Measurements from ENCODE around the gene SETD2. TPM values are rescaled to one million over a fixed set of nuclear protein-coding genes. Genes with fewer than 3 reads are reported as not detected.

The SETD2 gene
- total and polyA plus RNA-seq, 9 of the 15 experiments (the other 6 are each of a cell fraction or from before 2014, with no cell fraction given), result 8.2 to 44.0 (median 33.6) TPM

DNA sequence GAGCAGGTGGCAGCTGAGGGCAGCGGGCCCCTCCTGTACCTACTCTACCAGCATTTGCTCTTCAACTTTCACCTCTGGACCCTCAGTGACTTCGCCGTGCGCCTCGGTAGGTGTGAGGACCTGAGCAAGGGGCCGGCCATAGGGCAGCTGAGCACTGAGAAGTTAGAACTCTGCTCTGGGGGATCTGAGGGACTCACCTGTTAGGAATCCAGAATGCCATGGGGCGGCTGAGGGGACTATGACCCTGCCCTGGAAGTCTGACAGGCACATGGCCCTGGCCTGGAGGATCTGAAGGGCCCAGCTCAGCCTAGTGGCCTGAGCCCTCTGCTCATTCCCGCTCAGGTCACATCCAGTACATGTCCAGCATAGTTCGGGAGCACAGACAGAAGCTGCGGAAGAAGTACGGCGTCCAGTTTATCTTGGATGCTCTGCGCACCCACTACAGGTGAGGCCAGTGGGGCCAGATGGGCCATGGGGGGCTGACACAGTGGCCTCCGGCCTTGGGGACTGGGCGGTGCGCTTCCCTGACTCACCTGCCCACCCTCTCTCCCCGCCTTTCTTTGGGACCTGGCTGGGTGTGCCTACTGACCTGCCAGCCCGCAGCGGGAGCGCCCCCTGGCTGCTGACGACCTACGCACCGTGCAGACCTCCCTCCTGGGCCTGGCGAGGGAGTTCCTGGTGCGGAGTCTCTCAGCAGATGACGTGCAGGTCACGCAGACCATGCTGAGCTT, 165.6 kb downstream of the SETD2 start (continued):
- TF ChIP-seq ZMIZ1 (IDR thresholded peaks at IDR 0.05; ENCODE audit: low read depth in 2 of 2, low read length in 2 of 2) (no peak), SRSF1 (IDR thresholded peaks at IDR 0.05; ENCODE audit: low read depth, low read length) (no peak), SAP30 (IDR thresholded peaks at IDR 0.05; ENCODE audit: borderline replicate concordance, insufficient read depth, low read depth, low read length, poor library complexity, severe bottlenecking) (no peak), CREB5 (CRISPR knock-in tag; IDR thresholded peaks at IDR 0.05) (no peak), HDAC8 (tag; IDR thresholded peaks at IDR 0.05) (no peak), GTF2F1 (IDR thresholded peaks at IDR 0.05; ENCODE audit: low read depth, low read length) (no peak), KLF1 (tag; IDR thresholded peaks at IDR 0.05) (no peak), L3MBTL2 (IDR thresholded peaks at IDR 0.05) (no peak), MYBL2 (IDR thresholded peaks at IDR 0.05; ENCODE audit: low read depth) (no peak), MYBL2 (CRISPR knock-in tag; IDR thresholded peaks at IDR 0.05; ENCODE audit: borderline replicate concordance) (no peak)
- TF ChIP-seq, protein P1, sequence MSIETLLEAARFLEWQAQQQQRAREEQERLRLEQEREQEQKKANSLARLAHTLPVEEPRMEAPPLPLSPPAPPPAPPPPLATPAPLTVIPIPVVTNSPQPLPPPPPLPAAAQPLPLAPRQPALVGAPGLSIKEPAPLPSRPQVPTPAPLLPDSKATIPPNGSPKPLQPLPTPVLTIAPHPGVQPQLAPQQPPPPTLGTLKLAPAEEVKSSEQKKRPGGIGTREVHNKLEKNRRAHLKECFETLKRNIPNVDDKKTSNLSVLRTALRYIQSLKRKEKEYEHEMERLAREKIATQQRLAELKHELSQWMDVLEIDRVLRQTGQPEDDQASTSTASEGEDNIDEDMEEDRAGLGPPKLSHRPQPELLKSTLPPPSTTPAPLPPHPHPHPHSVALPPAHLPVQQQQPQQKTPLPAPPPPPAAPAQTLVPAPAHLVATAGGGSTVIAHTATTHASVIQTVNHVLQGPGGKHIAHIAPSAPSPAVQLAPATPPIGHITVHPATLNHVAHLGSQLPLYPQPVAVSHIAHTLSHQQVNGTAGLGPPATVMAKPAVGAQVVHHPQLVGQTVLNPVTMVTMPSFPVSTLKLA (conservative IDR thresholded peaks at IDR 0.05), result no peak
- TF ChIP-seq, protein P2, sequence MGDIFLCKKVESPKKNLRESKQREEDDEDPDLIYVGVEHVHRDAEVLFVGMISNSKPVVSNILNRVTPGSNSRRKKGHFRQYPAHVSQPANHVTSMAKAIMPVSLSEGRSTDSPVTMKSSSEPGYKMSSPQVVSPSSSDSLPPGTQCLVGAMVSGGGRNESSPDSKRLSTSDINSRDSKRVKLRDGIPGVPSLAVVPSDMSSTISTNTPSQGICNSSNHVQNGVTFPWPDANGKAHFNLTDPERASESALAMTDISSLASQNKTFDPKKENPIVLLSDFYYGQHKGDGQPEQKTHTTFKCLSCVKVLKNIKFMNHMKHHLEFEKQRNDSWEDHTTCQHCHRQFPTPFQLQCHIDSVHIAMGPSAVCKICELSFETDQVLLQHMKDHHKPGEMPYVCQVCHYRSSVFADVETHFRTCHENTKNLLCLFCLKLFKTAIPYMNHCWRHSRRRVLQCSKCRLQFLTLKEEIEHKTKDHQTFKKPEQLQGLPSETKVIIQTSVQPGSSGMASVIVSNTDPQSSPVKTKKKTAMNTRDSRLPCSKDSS (IDR thresholded peaks at IDR 0.05; ENCODE audit: low read depth, partially characterized antibody), result no peak
- TF ChIP-seq, protein P3, sequence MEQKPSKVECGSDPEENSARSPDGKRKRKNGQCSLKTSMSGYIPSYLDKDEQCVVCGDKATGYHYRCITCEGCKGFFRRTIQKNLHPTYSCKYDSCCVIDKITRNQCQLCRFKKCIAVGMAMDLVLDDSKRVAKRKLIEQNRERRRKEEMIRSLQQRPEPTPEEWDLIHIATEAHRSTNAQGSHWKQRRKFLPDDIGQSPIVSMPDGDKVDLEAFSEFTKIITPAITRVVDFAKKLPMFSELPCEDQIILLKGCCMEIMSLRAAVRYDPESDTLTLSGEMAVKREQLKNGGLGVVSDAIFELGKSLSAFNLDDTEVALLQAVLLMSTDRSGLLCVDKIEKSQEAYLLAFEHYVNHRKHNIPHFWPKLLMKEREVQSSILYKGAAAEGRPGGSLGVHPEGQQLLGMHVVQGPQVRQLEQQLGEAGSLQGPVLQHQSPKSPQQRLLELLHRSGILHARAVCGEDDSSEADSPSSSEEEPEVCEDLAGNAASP (IDR thresholded peaks at IDR 0.05), result no peak
